Tibial nerve (tissue), 4 donors: Measurements from ENCODE around the gene LRG1. TPM values are rescaled to one million over a fixed set of nuclear protein-coding genes. Genes with fewer than 3 reads are reported as not detected.
"Not testable (repeated sequence)": the region's sequence is repeated elsewhere in the genome, so short reads cannot be mapped to it uniquely, and the experiment has no call there.

ENCODE experiments used
- DNase-seq, 2 donors: peaks; one replicate each; pipeline ENCODE4 v3.0.0-alpha.2; 2019; ENCODE audit warnings: low spot score in 2 of 2
- H3K27ac ChIP-seq, 4 donors: fragments of 200-600 bp; sonication (generic) in 3 of 4; one replicate each; pipeline ENCODE4 v1.5.1; 2017 to 2019; ENCODE audit warnings: mild to moderate bottlenecking in 1 of 4
- H3K27me3 ChIP-seq, 2 donors: fragments of 200-600 bp; sonication (generic) in 1 of 2; one replicate each; pipeline versions ENCODE4 v1.5.1 to v1.6.0; 2017 to 2019
- H3K36me3 ChIP-seq, 3 donors: fragments of 200-600 bp; sonication (generic); one replicate each; pipeline ENCODE4 v1.5.1; 2018 to 2019
- H3K4me1 ChIP-seq, 4 donors: fragments of 200-600 bp; sonication (generic) in 3 of 4; one replicate each; pipeline ENCODE4 v1.5.1; 2017 to 2019
- H3K4me3 ChIP-seq, 4 donors: fragments of 200-600 bp; sonication (generic) in 3 of 4; one replicate each; pipeline ENCODE4 v1.5.1; 2017 to 2019; ENCODE audit warnings: mild to moderate bottlenecking in 1 of 4, moderate library complexity in 1 of 4
- H3K9me3 ChIP-seq, 4 donors: fragments of 200-600 bp; sonication (generic) in 3 of 4; one replicate each; pipeline ENCODE4 v1.5.1; 2017 to 2019
- EP300 ChIP-seq, 2 donors: sonication (generic); formaldehyde crosslinking; IDR thresholded peaks; one replicate each; pipeline ENCODE4 v1.6.1; 2017; ENCODE audit warnings: antibody characterized with exemption in 2 of 2, mild to moderate bottlenecking in 1 of 2
- POLR2A ChIP-seq, 2 donors: fragments of 450-650 bp; IDR thresholded peaks; one replicate each; pipeline ENCODE4 v1.6.1; 2017; ENCODE audit warnings: antibody characterized with exemption in 2 of 2, mild to moderate bottlenecking in 2 of 2, moderate library complexity in 2 of 2
- WGBS, 2 donors: methylation state at CpG; one replicate each; pipeline ENCODE4 v1.1.5; 2018; 5-methylcytosine and 5-hydroxymethylcytosine counted together
- total RNA-seq, 4 donors: library from RNA; depleted of rRNA; stranded (reverse); fragments of >200 nt; gene quantifications; one replicate each; pipeline ENCODE4 v1.1.0, GENCODE V29; 2016
- TF ChIP-seq, protein P1 (sequence below), 5 experiments: fragments of 200-600 bp in 3 of 5; fragments of 450-650 bp in 2 of 5; sonication (generic) in 3 of 5; IDR thresholded peaks; one replicate each; pipeline ENCODE4 v1.5.1; 2016 to 2019; ENCODE audit warnings: antibody characterized with exemption in 5 of 5, mild to moderate bottlenecking in 3 of 5, moderate library complexity in 2 of 5

LRG1 gene
- total RNA-seq, 4 donors from 2014 or later, result 0.66 to 2.5 (median 1.4) TPM

DNA sequence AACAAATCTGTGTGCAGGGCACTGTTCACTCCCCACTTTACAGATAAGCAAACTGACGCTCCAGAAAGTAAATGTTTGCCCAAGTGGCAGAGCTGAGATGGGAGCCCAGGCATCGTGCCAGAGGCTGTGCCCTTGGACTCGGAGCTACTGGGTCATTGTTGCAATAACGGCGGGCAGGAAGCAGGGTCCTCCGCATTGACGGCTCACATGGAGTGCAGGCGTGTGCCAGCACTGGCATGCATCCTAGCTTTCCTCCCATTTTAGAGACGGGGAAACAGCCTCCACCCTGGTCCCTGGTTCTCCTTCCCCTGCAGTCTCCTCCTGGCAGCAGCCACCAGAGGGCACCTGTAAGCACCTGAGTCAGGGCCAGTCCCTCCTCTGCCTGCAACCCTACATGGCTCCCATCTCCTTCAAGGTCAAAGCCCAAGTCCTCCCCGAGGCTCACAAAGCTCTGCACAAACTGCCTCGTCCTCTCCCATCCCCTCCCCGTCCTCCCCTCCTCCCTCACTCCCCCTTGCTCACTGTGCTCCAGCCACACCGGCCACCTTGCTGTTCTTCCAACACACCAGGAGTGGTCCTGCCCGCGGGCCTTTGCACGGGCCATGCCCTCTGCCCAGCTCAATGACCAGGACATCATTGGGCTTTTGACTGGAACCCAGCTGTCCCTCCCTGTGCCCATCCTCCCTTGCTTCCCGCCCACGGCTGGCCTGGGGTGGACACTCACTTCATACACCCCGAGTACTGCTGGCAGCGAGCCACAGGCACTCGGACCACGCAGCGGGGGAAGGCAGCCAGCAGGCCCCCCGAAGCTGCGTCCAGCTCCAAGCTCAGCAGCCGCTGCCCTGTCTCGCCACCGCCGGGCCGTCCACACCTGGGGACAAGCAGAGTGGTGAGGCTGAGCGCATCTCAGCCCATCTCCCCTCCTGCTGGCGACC, 7.7 kb upstream of the LRG1 start:
- no peak for DNase-seq
- WGBS, 2 donors, result 64 to 73% methylated on average over 25 to 31 of the region's 32 CpGs
- no peaks in the 10 kb centered on the region for H3K36me3 ChIP-seq
- H3K27ac ChIP-seq, result no peak overlapping the region
- H3K4me1 ChIP-seq, result peaks cover 0 to 9% (median 0%) of the 10 kb centered on the region in 4 donors
- peaks cover 0 to 12% of the 10 kb centered on the region in 2 donors for H3K27me3 ChIP-seq
- TF ChIP-seq, protein P1, sequence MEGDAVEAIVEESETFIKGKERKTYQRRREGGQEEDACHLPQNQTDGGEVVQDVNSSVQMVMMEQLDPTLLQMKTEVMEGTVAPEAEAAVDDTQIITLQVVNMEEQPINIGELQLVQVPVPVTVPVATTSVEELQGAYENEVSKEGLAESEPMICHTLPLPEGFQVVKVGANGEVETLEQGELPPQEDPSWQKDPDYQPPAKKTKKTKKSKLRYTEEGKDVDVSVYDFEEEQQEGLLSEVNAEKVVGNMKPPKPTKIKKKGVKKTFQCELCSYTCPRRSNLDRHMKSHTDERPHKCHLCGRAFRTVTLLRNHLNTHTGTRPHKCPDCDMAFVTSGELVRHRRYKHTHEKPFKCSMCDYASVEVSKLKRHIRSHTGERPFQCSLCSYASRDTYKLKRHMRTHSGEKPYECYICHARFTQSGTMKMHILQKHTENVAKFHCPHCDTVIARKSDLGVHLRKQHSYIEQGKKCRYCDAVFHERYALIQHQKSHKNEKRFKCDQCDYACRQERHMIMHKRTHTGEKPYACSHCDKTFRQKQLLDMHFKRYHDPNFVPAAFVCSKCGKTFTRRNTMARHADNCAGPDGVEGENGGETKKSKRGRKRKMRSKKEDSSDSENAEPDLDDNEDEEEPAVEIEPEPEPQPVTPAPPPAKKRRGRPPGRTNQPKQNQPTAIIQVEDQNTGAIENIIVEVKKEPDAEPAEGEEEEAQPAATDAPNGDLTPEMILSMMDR (IDR thresholded peaks at IDR 0.05), result no peak
- TF ChIP-seq EP300 (IDR thresholded peaks at IDR 0.05) (no peak), POLR2A (IDR thresholded peaks at IDR 0.05) (no peak)
- no peaks in the 10 kb centered on the region for H3K9me3 ChIP-seq
- H3K4me3 ChIP-seq, result no peak overlapping the region

DNA sequence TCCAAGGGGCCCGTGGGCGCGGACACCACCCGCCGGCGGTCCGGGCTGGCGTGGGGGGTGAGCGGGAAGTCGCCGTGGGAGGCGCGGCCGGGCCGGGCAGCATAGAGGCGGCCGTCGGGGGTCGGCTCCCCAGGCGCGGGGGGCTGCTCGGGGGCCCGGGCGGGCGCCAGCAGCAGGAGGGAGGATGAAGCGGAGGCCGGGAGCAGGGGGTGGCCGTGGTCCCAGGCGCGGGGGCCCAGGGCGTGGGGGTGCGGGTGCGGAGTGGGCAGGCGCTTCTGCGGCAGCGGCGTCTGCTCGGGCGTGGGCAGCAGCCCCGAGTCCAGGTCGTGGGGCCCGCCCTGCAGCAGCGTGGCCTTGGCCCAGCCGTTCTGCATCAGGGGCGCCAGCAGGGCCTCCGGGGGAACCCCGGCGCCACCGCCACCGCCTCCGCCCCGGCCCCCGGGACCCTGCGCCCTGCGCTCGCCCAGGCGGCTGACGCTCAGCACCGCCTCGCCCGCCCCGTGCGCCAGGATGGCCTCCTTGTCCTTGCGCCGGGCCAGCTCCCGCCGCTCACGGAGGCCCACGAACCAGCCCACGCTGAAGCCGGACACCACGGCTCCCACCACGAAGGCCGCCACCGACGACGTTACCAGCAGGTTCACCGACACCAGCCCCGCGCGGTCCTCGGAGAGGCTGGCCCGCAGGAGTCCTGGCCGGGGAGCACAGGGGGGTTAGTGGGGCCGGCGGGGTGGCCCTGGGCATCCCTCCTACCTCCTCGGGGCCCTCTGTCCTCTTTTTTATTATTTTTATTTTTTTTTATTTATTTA, 4.2 kb upstream of the LRG1 start:
- peaks cover 0 to 23% of the 10 kb centered on the region in 2 donors for H3K27me3 ChIP-seq
- H3K4me3 ChIP-seq, result peak overlapping the region in 1 of 4 donors; percentile 32
- TF ChIP-seq, protein P1 (IDR thresholded peaks at IDR 0.05), result no peak
- TF ChIP-seq POLR2A (IDR thresholded peaks at IDR 0.05), result no peak
- H3K36me3 ChIP-seq, result no peaks in the 10 kb centered on the region
- 95 to 97% methylated on average over 63 to 70 of the region's 87 CpGs for WGBS, 2 donors
- H3K4me1 ChIP-seq, result peaks cover 0 to 10% (median 0%) of the 10 kb centered on the region in 4 donors
- H3K27ac ChIP-seq, result no peak overlapping the region
- DNase-seq, result no peak
- H3K9me3 ChIP-seq, result peaks cover 0 to 11% (median 0%) of the 10 kb centered on the region in 4 donors

DNA sequence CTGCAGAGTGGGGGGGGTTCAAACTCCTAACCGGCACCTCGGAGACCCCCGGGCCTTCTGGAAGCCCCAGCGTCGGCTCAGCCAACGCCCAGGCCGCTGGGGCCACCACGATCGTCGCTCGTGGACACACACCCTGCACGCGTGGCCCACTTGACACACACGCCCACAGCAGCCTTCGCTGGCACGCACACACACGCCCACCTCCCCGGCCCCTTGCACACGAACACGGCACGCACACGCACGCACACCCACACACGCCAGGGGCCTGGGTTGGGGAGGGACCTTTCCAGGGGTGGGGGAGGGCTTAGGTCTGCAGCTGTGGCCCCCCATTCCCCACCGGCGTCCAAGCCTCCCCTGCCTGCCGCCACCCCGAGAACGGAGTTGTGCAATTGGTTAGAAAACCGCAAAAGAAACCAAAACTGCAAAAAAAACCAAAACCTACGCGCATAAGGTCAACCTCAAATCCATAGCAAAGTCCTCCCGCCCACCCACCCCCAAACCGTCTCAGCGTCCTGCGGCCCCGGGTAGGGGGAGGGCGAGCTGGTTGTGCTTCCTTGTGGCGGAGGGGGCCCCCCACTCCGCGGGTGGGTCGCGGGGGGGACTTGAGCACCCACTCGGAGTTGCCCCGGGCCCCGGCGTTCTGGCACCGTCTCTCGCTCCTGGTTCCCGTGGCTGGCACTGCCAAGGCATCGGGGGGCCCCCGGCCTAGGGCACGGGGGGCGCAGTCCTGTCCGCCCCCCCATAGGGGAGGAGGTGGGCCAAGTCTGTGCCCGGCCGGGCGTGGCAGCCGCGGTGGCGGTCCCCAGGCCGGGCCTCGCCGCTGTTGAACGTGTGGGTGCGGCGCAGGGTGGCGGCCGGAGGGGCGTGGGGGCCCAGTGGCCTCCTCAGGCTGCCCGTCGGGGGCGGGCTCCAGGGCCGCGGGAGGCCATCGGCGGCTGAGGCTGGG, 3.3 kb upstream of the LRG1 start:
- Histone ChIP-seq H3K4me1 (peaks cover 0 to 10% (median 0%) of the 10 kb centered on the region in 4 donors), H3K27me3 (peaks cover 0 to 31% of the 10 kb centered on the region in 2 donors), H3K9me3 (peaks cover 0 to 11% (median 0%) of the 10 kb centered on the region in 4 donors), H3K4me3 (peak overlapping the region in 1 of 4 donors; percentile 32), H3K36me3 (no peaks in the 10 kb centered on the region), H3K27ac (no peak overlapping the region)
- WGBS, 2 donors, result 47 to 83% methylated on average over 27 to 38 of the region's 77 CpGs
- TF ChIP-seq EP300 (IDR thresholded peaks at IDR 0.05) (no peak), POLR2A (IDR thresholded peaks at IDR 0.05) (no peak)
- TF ChIP-seq, protein P1 (IDR thresholded peaks at IDR 0.05), result no peak
- no peak for DNase-seq

DNA sequence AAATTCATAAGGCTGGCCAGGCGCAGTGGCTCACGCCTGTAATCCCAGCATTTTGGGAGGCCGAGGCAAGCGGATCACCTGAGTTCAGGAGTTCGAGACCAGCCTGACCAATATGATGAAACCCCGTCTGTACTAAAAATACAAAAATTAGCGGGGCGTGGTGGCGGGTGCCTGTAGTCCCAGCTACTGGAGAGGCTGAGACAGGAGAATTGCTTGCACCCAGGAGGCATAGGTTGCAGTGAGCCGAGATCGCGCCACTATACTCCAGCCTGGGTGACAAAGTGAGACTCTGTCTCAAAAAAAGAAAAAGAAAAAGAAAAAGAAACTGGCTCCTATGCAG, 1.9 kb upstream of the LRG1 start:
- DNase-seq, H3K4me1 ChIP-seq, H3K27ac ChIP-seq: not testable (repeated sequence)

More for the DNA sequence above, 1.9 kb upstream of the LRG1 start:
- H3K27me3 ChIP-seq, result peaks cover 0 to 45% of the 10 kb centered on the region in 2 donors
- H3K9me3 ChIP-seq, result peaks cover 0 to 11% (median 0%) of the 10 kb centered on the region in 4 donors
- not testable (repeated sequence) for H3K4me3 ChIP-seq, H3K36me3 ChIP-seq
- 89 to 95% methylated on average over 12 of the region's 12 CpGs for WGBS, 2 donors
